ENCODE data around the gene CHMP2A. TPM values are rescaled to one million over a fixed set of nuclear protein-coding genes. Genes with fewer than 3 reads are reported as not detected.

Gene CHMP2A
- total and polyA plus RNA-seq, 2 donors (not counting 1 experiment from before 2014, with no cell fraction given) = 62.5 to 97.5 TPM

- no peak overlapping the region for H3K4me3 ChIP-seq (ENCODE audit: control extremely low read depth in 1 of 5, extremely low read depth in 1 of 5, insufficient read depth in 1 of 5, low read depth in 2 of 5, low read length in 4 of 5)
- no peaks in the 10 kb centered on the region for H3K36me3 ChIP-seq (replicated peaks in 1 of 2; ENCODE audit: control extremely low read depth in 1 of 2, control insufficient read depth in 1 of 2, extremely low read depth in 1 of 2, insufficient read depth in 2 of 2, low read length in 1 of 2)
- ChIA-PET POLR2A (interaction anchor here (0.6 kb wide), 1 partner anchor 57 kb away, joined by 3 read pairs; no protein-coding TSS in a partner anchor), CTCF (interaction anchor here (4.9 kb wide), 1 partner anchor 57 kb away, joined by 72 read pairs; no protein-coding TSS in a partner anchor)
- H3K27ac ChIP-seq (ENCODE audit: low read length in 2 of 2) = no peak overlapping the region
- no peak for ATAC-seq (ENCODE audit: low read depth)
- peaks cover 16 to 24% of the 10 kb centered on the region in 2 donors for H3K4me1 ChIP-seq (ENCODE audit: control insufficient read depth in 2 of 2, insufficient read depth in 2 of 2, low read length in 2 of 2)
- H3K79me2 ChIP-seq (ENCODE audit: control insufficient read depth, insufficient read depth, low read length) = peaks cover 12% of the 10 kb centered on the region
- no peak overlapping the region for H3K9ac ChIP-seq (ENCODE audit: low read length)
- no peak for DNase-seq
- H3K4me2 ChIP-seq (replicated peaks; ENCODE audit: low read depth, low read length, poor library complexity, severe bottlenecking) = no peak overlapping the region
- intact Hi-C loops (cut with micrococcal nuclease) = no loop called here
- no peak overlapping the region for H2AFZ ChIP-seq (ENCODE audit: insufficient read depth, low read depth, low read length, poor library complexity, severe bottlenecking)
- Mint-ChIP-seq H3K4me1 (peaks cover 26% of the 10 kb centered on the region), H3K4me3 (no peak overlapping the region), H3K27me3 (no peaks in the 10 kb centered on the region), H3K27ac (no peak overlapping the region), H3K9me3 (ENCODE audit: insufficient read depth) (no peaks in the 10 kb centered on the region)
- TF ChIP-seq CTCF (IDR thresholded peaks at IDR 0.05) = no peak
- peaks cover 12% of the 10 kb centered on the region for H4K20me1 ChIP-seq (ENCODE audit: control insufficient read depth, insufficient read depth, low read length, poor library complexity, severe bottlenecking)
- H3K9me3 ChIP-seq (ENCODE audit: control extremely low read depth in 1 of 3, control insufficient read depth in 2 of 3, insufficient read depth in 1 of 3, low read length in 2 of 3) = no peaks in the 10 kb centered on the region
- H3K27me3 ChIP-seq (replicated peaks in 1 of 4; ENCODE audit: control extremely low read depth in 1 of 4, control insufficient read depth in 3 of 4, insufficient read depth in 4 of 4, low read length in 3 of 4) = no peaks in the 10 kb centered on the region
- WGBS (ENCODE audit: insufficient coverage) = 98% methylated on average over 3 of the region's 3 CpGs
Measured at GRCh38 chr19:58522709-58523108, 32.2 kb downstream of the CHMP2A start.

- H3K4me3 Mint-ChIP-seq = peak overlapping the region; percentile 66
- POLR2A ChIA-PET = interaction anchor here (0.7 to 3.3 kb wide), 3 partner anchors 22 to 54 kb away, joined by 3 to 30 read pairs (median 3); partner anchors contain the start of gene TRIM28
- H3K4me1 Mint-ChIP-seq = peaks cover 31% of the 10 kb centered on the region
- Histone ChIP-seq H3K4me2 (replicated peaks; ENCODE audit: low read depth, low read length, poor library complexity, severe bottlenecking) (no peak overlapping the region), H3K27me3 (replicated peaks in 1 of 4; ENCODE audit: control extremely low read depth in 1 of 4, control insufficient read depth in 3 of 4, insufficient read depth in 4 of 4, low read length in 3 of 4) (no peaks in the 10 kb centered on the region), H2AFZ (ENCODE audit: insufficient read depth, low read depth, low read length, poor library complexity, severe bottlenecking) (no peak overlapping the region), H3K79me2 (ENCODE audit: control insufficient read depth, insufficient read depth, low read length) (peaks cover 23% of the 10 kb centered on the region), H4K20me1 (ENCODE audit: control insufficient read depth, insufficient read depth, low read length, poor library complexity, severe bottlenecking) (peaks cover 22% of the 10 kb centered on the region), H3K9ac (ENCODE audit: low read length) (no peak overlapping the region), H3K27ac (ENCODE audit: low read length in 2 of 2) (no peak overlapping the region), H3K9me3 (ENCODE audit: control extremely low read depth in 1 of 3, control insufficient read depth in 2 of 3, insufficient read depth in 1 of 3, low read length in 2 of 3) (no peaks in the 10 kb centered on the region), H3K4me3 (ENCODE audit: control extremely low read depth in 1 of 5, extremely low read depth in 1 of 5, insufficient read depth in 1 of 5, low read depth in 2 of 5, low read length in 4 of 5) (no peak overlapping the region), H3K4me1 (ENCODE audit: control insufficient read depth in 2 of 2, insufficient read depth in 2 of 2, low read length in 2 of 2) (peaks cover 16 to 26% of the 10 kb centered on the region in 2 donors), H3K36me3 (replicated peaks in 1 of 2; ENCODE audit: control extremely low read depth in 1 of 2, control insufficient read depth in 1 of 2, extremely low read depth in 1 of 2, insufficient read depth in 2 of 2, low read length in 1 of 2) (peaks cover 0 to 5% of the 10 kb centered on the region in 2 experiments)
- no peaks in the 10 kb centered on the region for H3K9me3 Mint-ChIP-seq (ENCODE audit: insufficient read depth)
- no peak for ATAC-seq (ENCODE audit: low read depth)
- no peaks in the 10 kb centered on the region for H3K27me3 Mint-ChIP-seq
- peak overlapping the region; percentile 67 for H3K27ac Mint-ChIP-seq
- no peak for TF ChIP-seq CTCF (IDR thresholded peaks at IDR 0.05)
- no peak for TF ChIP-seq EZH2 (IDR thresholded peaks at IDR 0.05; ENCODE audit: borderline replicate concordance, insufficient read depth, low read depth, low read length, poor library complexity, severe bottlenecking)
- DNase-seq = no peak
- WGBS (ENCODE audit: insufficient coverage) = 88% methylated on average over 2 of the region's 4 CpGs
- intact Hi-C loops (cut with micrococcal nuclease) = no loop called here
- CTCF ChIA-PET = interaction anchor here (3.4 to 4.9 kb wide), 2 partner anchors 23 to 58 kb away, joined by 24 to 72 read pairs; partner anchors contain the start of gene TRIM28
Measured at GRCh38 chr19:58521651-58522050, 33.3 kb downstream of the CHMP2A start.

Measured in B cell (primary cell).